ENCODE measurements around the gene RNASEH2A. TPM values are rescaled to one million over a fixed set of nuclear protein-coding genes. Genes with fewer than 3 reads are reported as not detected.

The RNASEH2A gene
- total and polyA plus RNA-seq, 2 of the 13 experiments (the other 11 are each of a cell fraction or from before 2014, with no cell fraction given) = 25.1 to 35.8 TPM

GRCh38 chr19:12834976-12835757, 28.8 kb downstream of the RNASEH2A start:
- intact Hi-C loops (cut with micrococcal nuclease; ENCODE audit: unreplicated experiment) = no loop called here
- TF ChIP-seq JDP2 (CRISPR knock-in tag; IDR thresholded peaks at IDR 0.05; ENCODE audit: borderline replicate concordance) (no peak), ZNF382 (CRISPR knock-in tag; IDR thresholded peaks at IDR 0.05; ENCODE audit: borderline replicate concordance) (no peak), ZNF274 (CRISPR knock-in tag; IDR thresholded peaks at IDR 0.05) (no peak), ZNF138 (CRISPR knock-in tag; IDR thresholded peaks at IDR 0.05; ENCODE audit: low read depth) (no peak), IKZF5 (CRISPR knock-in tag; IDR thresholded peaks at IDR 0.05) (no peak), TFDP1 (CRISPR knock-in tag; IDR thresholded peaks at IDR 0.05; ENCODE audit: borderline replicate concordance) (0 out of 2 replicates have a peak, but pooled peaks have one; percentile 40), MTERF4 (CRISPR knock-in tag; IDR thresholded peaks at IDR 0.05) (no peak), SNAPC5 (CRISPR knock-in tag; IDR thresholded peaks at IDR 0.05; ENCODE audit: borderline replicate concordance) (no peak), ZNF777 (CRISPR knock-in tag; IDR thresholded peaks at IDR 0.05) (peak; percentile 99), ZNF772 (CRISPR knock-in tag; IDR thresholded peaks at IDR 0.05) (no peak), SP4 (CRISPR knock-in tag; IDR thresholded peaks at IDR 0.05) (0 out of 2 replicates have a peak, but pooled peaks have one; percentile 37), KDM2A (CRISPR knock-in tag; IDR thresholded peaks at IDR 0.05; ENCODE audit: borderline replicate concordance, low read depth) (peak; percentile 6; the same call in 1 of the 2 replicates), ZNF281 (CRISPR knock-in tag; IDR thresholded peaks at IDR 0.05; ENCODE audit: borderline replicate concordance) (no peak; the same call in 1 of the 2 replicates), ZNF678 (CRISPR knock-in tag; IDR thresholded peaks at IDR 0.05) (no peak), HNF4G (IDR thresholded peaks at IDR 0.05; ENCODE audit: borderline replicate concordance, low read depth, low read length) (peak; percentile 24; the same call in 1 of the 2 replicates), HNF4G (CRISPR knock-in tag; IDR thresholded peaks at IDR 0.05; ENCODE audit: borderline replicate concordance, low read depth) (no peak), NFYC (CRISPR knock-in tag; IDR thresholded peaks at IDR 0.05) (peak; percentile 50; the same call in 1 of the 2 replicates)

More at GRCh38 chr19:12834976-12835757, 28.8 kb downstream of the RNASEH2A start:
- BruUV-seq (replicated peaks) = no TSS peak
- H3K79me2 ChIP-seq (ENCODE audit: insufficient read depth, low read length) = no peaks in the 10 kb centered on the region
- H4K20me1 ChIP-seq (ENCODE audit: insufficient read depth, low read length) = no peaks in the 10 kb centered on the region
- peaks cover 59% of the 10 kb centered on the region for H3K4me1 ChIP-seq (ENCODE audit: insufficient read depth, low read length)
- DNase-seq (ENCODE audit: low spot score) (no peak), FAIRE-seq (no peak), ATAC-seq (peak; percentile 24)
- no peaks in the 10 kb centered on the region for H3K9me3 ChIP-seq (ENCODE audit: low read length)
- H3K4me2 ChIP-seq (ENCODE audit: low read depth, low read length) = peak overlapping the region; percentile 67
- ChIA-PET CTCF (ENCODE audit: low intra/inter-chr PET ratio, low total read pairs) (no interaction called here), POLR2A (interaction anchor here (0.6 kb wide), 1 partner anchor 11 kb away, joined by 3 read pairs; no protein-coding TSS in a partner anchor)
- 23% methylated on average over 14 of the region's 39 CpGs for WGBS (ENCODE audit: low lambda C conversion rate)
- H3K27ac ChIP-seq (ENCODE audit: extremely low read length, insufficient read depth, low read length) = no peak overlapping the region
- no peaks in the 10 kb centered on the region for H3K36me3 ChIP-seq (replicated peaks in 1 of 2; ENCODE audit: control insufficient read depth in 1 of 2, insufficient read depth in 2 of 2, low read length in 2 of 2)
- H3K9ac ChIP-seq (ENCODE audit: insufficient read depth, low read depth, low read length) = no peak overlapping the region
- H3K4me3 ChIP-seq (replicated peaks in 1 of 3; ENCODE audit: insufficient read depth in 1 of 3, low read depth in 2 of 3, low read length in 3 of 3) = peak overlapping the region in 1 of 3 experiments; percentile 79; a peak in 1 of 6 replicates
- H3K27me3 ChIP-seq (ENCODE audit: control insufficient read depth in 1 of 2, insufficient read depth in 2 of 2, low read length in 2 of 2) = peaks cover 0 to 22% of the 10 kb centered on the region in 2 experiments; a peak in 2 of 5 replicates
- H2AFZ ChIP-seq (ENCODE audit: low read length) = no peak overlapping the region
- in situ Hi-C loops (cut with HindIII; ENCODE audit: extremely low pct_ligation_motif_present, low pct_unique_long_range_greater_than_20kb) = loop anchor here (5.0 kb wide), 1 partner anchor 63 kb away; no protein-coding TSS in a partner anchor
